Hepatocyte (in vitro differentiated cells): ENCODE data around the gene RUNX1. TPM values are rescaled to one million over a fixed set of nuclear protein-coding genes. Genes with fewer than 3 reads are reported as not detected.

Source experiments
- DNase-seq: peaks from one replicate; pipeline ENCODE4 v3.0.0-alpha.2; 2016; ENCODE audit warnings: low spot score
- H2AFZ ChIP-seq: fragments of 200-600 bp; sonication (generic); 2 replicates; pipeline ENCODE4 v1.6.0; 2016; ENCODE audit warnings: antibody characterized with exemption, mild to moderate bottlenecking
- H3K27ac ChIP-seq: fragments of 200-600 bp; sonication (generic); 2 replicates; pipeline ENCODE4 v1.5.1; 2016; ENCODE audit warnings: mild to moderate bottlenecking
- H3K27me3 ChIP-seq: fragments of 200-600 bp; sonication (generic); 2 replicates; pipeline ENCODE4 v1.6.1; 2016
- H3K36me3 ChIP-seq: fragments of 200-600 bp; sonication (generic); replicated peaks from 2 replicates; pipeline ENCODE4 v1.5.1; 2016; ENCODE audit warnings: low read depth; ENCODE audit not compliant: insufficient read depth
- H3K4me1 ChIP-seq: fragments of 200-600 bp; sonication (generic); 2 replicates; pipeline ENCODE4 v1.5.1; 2016; ENCODE audit warnings: mild to moderate bottlenecking, moderate library complexity; ENCODE audit not compliant: insufficient read depth
- H3K4me2 ChIP-seq: fragments of 200-600 bp; sonication (generic); 2 replicates; pipeline ENCODE4 v1.6.0; 2016
- H3K4me3 ChIP-seq: fragments of 200-600 bp; sonication (generic); 2 replicates; pipeline ENCODE4 v1.5.1; 2016; ENCODE audit warnings: mild to moderate bottlenecking
- H3K79me2 ChIP-seq: fragments of 200-600 bp; sonication (generic); 2 replicates; pipeline ENCODE4 v1.6.0; 2017; ENCODE audit warnings: mild to moderate bottlenecking
- H3K9me2 ChIP-seq: fragments of 200-600 bp; sonication (generic); replicated peaks from 2 replicates; pipeline ENCODE4 v1.6.0; 2017; ENCODE audit warnings: mild to moderate bottlenecking; ENCODE audit not compliant: insufficient read depth
- H3K9me3 ChIP-seq: fragments of 200-600 bp; sonication (generic); 2 replicates; pipeline ENCODE4 v1.5.1; 2016; ENCODE audit warnings: low read depth, mild to moderate bottlenecking
- H4K20me1 ChIP-seq: fragments of 200-600 bp; sonication (generic); 2 replicates; pipeline ENCODE4 v1.6.0; 2016; ENCODE audit warnings: mild to moderate bottlenecking; ENCODE audit not compliant: insufficient read depth, poor library complexity, severe bottlenecking
- CTCF ChIP-seq: fragments of 200-600 bp; sonication (generic); IDR thresholded peaks from 2 replicates; pipeline ENCODE4 v1.5.1; 2016; ENCODE audit warnings: antibody characterized with exemption, mild to moderate bottlenecking; ENCODE audit not compliant: poor library complexity
- EZH2 ChIP-seq: fragments of 200-600 bp; sonication (generic); IDR thresholded peaks from 2 replicates; pipeline ENCODE4 v1.6.1; 2016; ENCODE audit warnings: antibody characterized with exemption, mild to moderate bottlenecking, borderline replicate concordance
- EZH2phosphoT487 ChIP-seq: fragments of 200-600 bp; sonication (generic); IDR thresholded peaks from one replicate; pipeline ENCODE4 v1.6.1; 2018; ENCODE audit warnings: antibody characterized with exemption, mild to moderate bottlenecking, low read depth, moderate library complexity; ENCODE audit not compliant: unreplicated experiment, severe bottlenecking
- WGBS: methylation state at CpG from one replicate; pipeline ENCODE4 v1.1.6; 2016; ENCODE audit warnings: low lambda C conversion rate; ENCODE audit errors: missing lambda C conversion rate; 5-methylcytosine and 5-hydroxymethylcytosine counted together
- polyA plus RNA-seq: library from polyadenylated mRNA; unstranded; fragments of >200 nt; fragmentation: Nextera tagmentation; extraction: Ambion mirVana; gene quantifications from 2 replicates; pipeline ENCODE4 v1.2.1, GENCODE V29; 2016
- total RNA-seq: library from RNA; depleted of rRNA; stranded (reverse); fragments of >200 nt; gene quantifications from 2 replicates; pipeline ENCODE4 v1.2.3, GENCODE V29; 2014

Gene RUNX1
- total and polyA plus RNA-seq, 2 experiments from 2014 or later = 8.5 to 10.9 TPM

DNA sequence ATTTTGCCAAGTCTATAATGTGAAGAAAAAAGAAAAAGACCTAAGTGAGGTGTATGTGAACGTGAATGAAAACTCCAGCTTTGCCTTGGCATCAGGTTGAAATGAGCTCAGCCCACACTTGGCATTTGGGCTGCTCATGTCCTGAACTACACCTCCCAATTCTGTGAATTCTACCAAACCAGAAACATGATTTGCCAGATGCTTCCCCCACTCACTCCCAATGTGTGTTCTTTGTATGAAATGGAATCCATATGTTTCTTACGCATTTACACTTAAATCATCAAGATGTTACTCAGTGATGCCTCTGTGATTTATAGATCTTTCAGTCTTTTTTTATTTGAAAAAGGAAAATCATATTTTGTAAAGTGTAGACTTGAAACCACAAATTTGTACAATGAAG lies 32.8 kb upstream of the RUNX1 start:
- no peaks in the 10 kb centered on the region for H3K9me3 ChIP-seq
- H2AFZ ChIP-seq = no peak overlapping the region
- no peak overlapping the region for H3K4me2 ChIP-seq
- no peak overlapping the region for H3K4me3 ChIP-seq
- H3K9me2 ChIP-seq = no peaks in the 10 kb centered on the region
- DNase-seq = no peak
- no peak overlapping the region for H3K27ac ChIP-seq
- H3K27me3 ChIP-seq = no peaks in the 10 kb centered on the region
- TF ChIP-seq EZH2 (no peak), EZH2phosphoT487 (no peak), CTCF (no peak)
- 81% methylated on average over 2 of the region's 2 CpGs for WGBS
- no peaks in the 10 kb centered on the region for H3K36me3 ChIP-seq
- no peaks in the 10 kb centered on the region for H3K79me2 ChIP-seq
- H3K4me1 ChIP-seq = no peaks in the 10 kb centered on the region
- H4K20me1 ChIP-seq = no peaks in the 10 kb centered on the region

GRCh38 chr21:35079181-35079580 lies 30.1 kb upstream of the RUNX1 start:
- 93% methylated on average over 3 of the region's 3 CpGs for WGBS
- Histone ChIP-seq H3K4me1 (no peaks in the 10 kb centered on the region), H3K27me3 (no peaks in the 10 kb centered on the region), H2AFZ (no peak overlapping the region), H3K4me3 (no peak overlapping the region), H3K9me2 (no peaks in the 10 kb centered on the region), H3K4me2 (no peak overlapping the region), H3K79me2 (no peaks in the 10 kb centered on the region), H4K20me1 (no peaks in the 10 kb centered on the region), H3K27ac (no peak overlapping the region), H3K9me3 (no peaks in the 10 kb centered on the region), H3K36me3 (no peaks in the 10 kb centered on the region)
- no peak for DNase-seq
- TF ChIP-seq CTCF = no peak
- no peak for TF ChIP-seq EZH2phosphoT487
- TF ChIP-seq EZH2 = no peak

DNA sequence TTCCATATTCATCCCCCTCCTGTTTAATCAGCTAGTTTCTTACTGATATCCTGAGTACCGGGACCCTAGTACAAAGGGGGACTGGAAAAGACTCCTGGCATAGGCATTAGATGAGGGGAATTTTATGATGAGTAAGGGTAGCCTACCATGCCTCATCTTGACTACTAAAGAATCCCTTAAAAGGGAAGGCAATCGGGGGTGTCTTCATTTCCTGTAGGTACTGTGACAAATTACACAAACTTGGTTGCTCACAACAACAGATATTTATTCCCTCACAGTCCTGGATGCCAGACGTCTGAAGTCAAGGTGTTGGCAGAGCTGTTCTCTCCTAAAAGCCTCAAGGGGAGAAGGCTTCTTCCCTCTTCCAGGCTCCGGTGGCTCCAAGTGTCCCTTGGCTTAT lies 28.9 kb upstream of the RUNX1 start:
- Histone ChIP-seq H3K36me3 (no peaks in the 10 kb centered on the region), H3K9me3 (no peaks in the 10 kb centered on the region), H3K4me1 (no peaks in the 10 kb centered on the region), H3K27me3 (no peaks in the 10 kb centered on the region), H3K9me2 (no peaks in the 10 kb centered on the region), H4K20me1 (no peaks in the 10 kb centered on the region), H3K79me2 (no peaks in the 10 kb centered on the region), H3K27ac (no peak overlapping the region), H3K4me2 (no peak overlapping the region), H2AFZ (no peak overlapping the region), H3K4me3 (no peak overlapping the region)
- no peak for DNase-seq
- 88% methylated on average over 4 of the region's 4 CpGs for WGBS
- no peak for TF ChIP-seq EZH2
- TF ChIP-seq EZH2phosphoT487 = no peak
- no peak for TF ChIP-seq CTCF

DNA sequence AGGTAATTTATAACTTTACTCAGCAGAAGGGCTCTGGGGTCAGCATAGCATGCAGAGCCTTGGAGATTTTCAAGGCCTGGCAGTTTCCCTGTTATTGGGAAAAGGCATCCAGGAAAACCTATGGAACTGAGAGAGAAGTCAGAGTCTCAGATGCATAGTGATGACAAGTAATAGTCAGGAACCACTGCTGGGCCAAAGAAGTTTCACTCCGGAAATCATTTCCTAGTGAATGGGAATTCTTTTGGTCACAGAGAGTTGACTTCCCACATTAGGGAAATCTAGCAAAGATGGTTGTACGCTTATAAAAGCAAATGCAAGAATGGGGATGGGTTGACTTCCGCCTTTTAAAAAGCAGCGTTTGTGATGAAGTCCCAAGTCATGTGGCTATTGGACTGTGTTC lies 28.4 kb upstream of the RUNX1 start:
- no peak for DNase-seq
- Histone ChIP-seq H3K27ac (no peak overlapping the region), H3K27me3 (no peaks in the 10 kb centered on the region), H3K4me1 (no peaks in the 10 kb centered on the region), H4K20me1 (no peaks in the 10 kb centered on the region), H3K9me2 (no peaks in the 10 kb centered on the region), H3K4me3 (no peak overlapping the region), H3K79me2 (no peaks in the 10 kb centered on the region), H3K9me3 (no peaks in the 10 kb centered on the region), H3K36me3 (no peaks in the 10 kb centered on the region), H3K4me2 (no peak overlapping the region), H2AFZ (no peak overlapping the region)
- 96% methylated on average over 4 of the region's 4 CpGs for WGBS
- TF ChIP-seq EZH2phosphoT487 (no peak), EZH2 (no peak), CTCF (no peak)
